IMR-90 (cell line): ENCODE data around the gene H6PD. TPM values are rescaled to one million over a fixed set of nuclear protein-coding genes. Genes with fewer than 3 reads are reported as not detected.

ENCODE experiments used
- ATAC-seq: fragments of 200-7000 bp; cut with Tn5 transposase; 2 replicates; pipeline ENCODE4 v1.9.1; 2020; ENCODE audit warnings: low read depth, mild to moderate bottlenecking, moderate library complexity
- Bru-seq: library from RNA; stranded (reverse); fragments of 400-500 nt; gene quantifications from one replicate; lab custom pipeline; 2021; lab: Mats Ljungman, UMichigan
- BruChase-seq, 2 experiments: library from RNA; stranded (reverse); fragments of 400-500 nt; gene quantifications; one replicate each; lab custom pipeline; 2021; lab: Mats Ljungman, UMichigan
- BruUV-seq: library from RNA; stranded (reverse); fragments of 400-500 nt; replicated peaks from 2 replicates; lab custom pipeline; 2021; lab: Mats Ljungman, UMichigan
- CTCF ChIA-PET: fragments of 300-600 bp; formaldehyde crosslinking; extraction: SDS; loops from one replicate; lab custom pipeline; 2021; ENCODE audit warnings: antibody characterized with exemption; lab: Yijun Ruan, JAX
- POLR2A ChIA-PET: fragments of 300-600 bp; sonication (Branson Sonifier 250); formaldehyde crosslinking; loops from one replicate; lab custom pipeline; 2022; ENCODE audit warnings: antibody characterized with exemption; ENCODE audit not compliant: unreplicated experiment; lab: Charles Lee
- DNase-seq: peaks from one replicate; pipeline ENCODE4 v3.0.0; 2013
- H2AFZ ChIP-seq: replicated peaks from 2 replicates; pipeline ENCODE3; 2013; ENCODE audit warnings: low read length, mild to moderate bottlenecking; ENCODE audit not compliant: poor library complexity
- H2AK5ac ChIP-seq: 2 replicates; pipeline ENCODE4 v1.6.1; 2013; ENCODE audit warnings: low read depth, low read length, inconsistent platforms
- H2AK9ac ChIP-seq: replicated peaks from 2 replicates; pipeline ENCODE3; 2013; ENCODE audit warnings: mild to moderate bottlenecking, low read depth, low read length, moderate library complexity; ENCODE audit not compliant: poor library complexity
- H2BK120ac ChIP-seq: 2 replicates; pipeline ENCODE4 v1.6.1; 2013; ENCODE audit warnings: low read depth, low read length, inconsistent platforms
- H2BK15ac ChIP-seq: 3 replicates; pipeline ENCODE4 v1.6.1; 2013; ENCODE audit warnings: low read depth, low read length, inconsistent platforms
- H2BK20ac ChIP-seq: 2 replicates; pipeline ENCODE4 v1.6.1; 2013; ENCODE audit warnings: low read depth, mild to moderate bottlenecking, inconsistent platforms, low read length, moderate library complexity
- H2BK5ac ChIP-seq: 2 replicates; pipeline ENCODE4 v1.6.1; 2013; ENCODE audit warnings: mild to moderate bottlenecking, low read depth, low read length, inconsistent platforms; ENCODE audit not compliant: poor library complexity, severe bottlenecking
- H3K14ac ChIP-seq: replicated peaks from 2 replicates; pipeline ENCODE4 v1.6.1; 2013; ENCODE audit warnings: low read depth, low read length, inconsistent platforms
- H3K18ac ChIP-seq: 2 replicates; pipeline ENCODE4 v1.6.1; 2013; ENCODE audit warnings: low read depth, low read length, control low read depth
- H3K23ac ChIP-seq: 2 replicates; pipeline ENCODE4 v1.6.1; 2013; ENCODE audit warnings: low read depth, low read length, inconsistent platforms
- H3K27ac ChIP-seq: 2 replicates; pipeline ENCODE4 v1.5.1; 2013; ENCODE audit warnings: mild to moderate bottlenecking, control low read depth, low read length; ENCODE audit not compliant: insufficient read depth
- H3K27me3 ChIP-seq: 2 replicates; pipeline ENCODE4 v1.6.1; 2013; ENCODE audit warnings: low read length; ENCODE audit not compliant: control insufficient read depth, insufficient read depth
- H3K36me3 ChIP-seq: 2 replicates; pipeline ENCODE4 v1.6.1; 2013; ENCODE audit warnings: low read length, mixed read lengths; ENCODE audit not compliant: control insufficient read depth, insufficient read depth
- H3K4ac ChIP-seq: 2 replicates; pipeline ENCODE4 v1.6.1; 2013; ENCODE audit warnings: low read depth, low read length, inconsistent platforms
- H3K4me1 ChIP-seq: 2 replicates; pipeline ENCODE4 v1.6.1; 2013; ENCODE audit warnings: low read length, mixed read lengths; ENCODE audit not compliant: control insufficient read depth, insufficient read depth
- H3K4me2 ChIP-seq: 2 replicates; pipeline ENCODE4 v1.6.1; 2013; ENCODE audit warnings: low read depth, mild to moderate bottlenecking, control low read depth, low read length, moderate library complexity
- H3K4me3 ChIP-seq: 2 replicates; pipeline ENCODE4 v1.5.1; 2013; ENCODE audit warnings: low read depth, mild to moderate bottlenecking, control low read depth, low read length, moderate library complexity; ENCODE audit not compliant: insufficient read depth
- H3K56ac ChIP-seq: 2 replicates; pipeline ENCODE4 v1.6.1; 2013; ENCODE audit warnings: low read length, inconsistent platforms; ENCODE audit not compliant: insufficient read depth; ENCODE audit errors: extremely low read depth
- H3K79me1 ChIP-seq, 2 experiments: 2 replicates each; pipeline ENCODE4 v1.6.1; 2013; ENCODE audit warnings: low read length in 2 of 2, inconsistent platforms in 1 of 2, low read depth in 1 of 2
- H3K9ac ChIP-seq: 2 replicates; pipeline ENCODE4 v1.6.1; 2013; ENCODE audit warnings: low read depth, low read length, control low read depth
- H3K9me1 ChIP-seq: 2 replicates; pipeline ENCODE4 v1.6.1; 2013; ENCODE audit warnings: low read length, inconsistent platforms; ENCODE audit not compliant: insufficient read depth
- H3K9me3 ChIP-seq: 2 replicates; pipeline ENCODE4 v1.6.1; 2013; ENCODE audit warnings: low read length; ENCODE audit not compliant: control insufficient read depth, insufficient read depth
- H4K20me1 ChIP-seq: 2 replicates; pipeline ENCODE4 v1.6.1; 2013; ENCODE audit warnings: low read length, inconsistent platforms; ENCODE audit not compliant: insufficient read depth
- H4K5ac ChIP-seq: 2 replicates; pipeline ENCODE4 v1.6.1; 2013; ENCODE audit warnings: mild to moderate bottlenecking, low read depth, low read length, control low read depth
- H4K8ac ChIP-seq, 2 experiments: 2 replicates each; pipeline ENCODE4 v1.6.1; 2013; ENCODE audit warnings: low read depth in 2 of 2, low read length in 2 of 2, control low read depth in 1 of 2, inconsistent platforms in 1 of 2
- H4K91ac ChIP-seq: 2 replicates; pipeline ENCODE4 v1.6.1; 2013; ENCODE audit warnings: low read depth, low read length, inconsistent platforms; ENCODE audit not compliant: insufficient read depth
- BHLHE40 ChIP-seq: fragments of 150-350 bp; IDR thresholded peaks from 2 replicates; pipeline ENCODE4 v1.6.1; 2016; ENCODE audit warnings: mild to moderate bottlenecking, low read depth, low read length
- CTCF ChIP-seq: conservative IDR thresholded peaks from 2 replicates; pipeline ENCODE4 v1.5.1; 2012; ENCODE audit warnings: mild to moderate bottlenecking, low read depth, low read length, improper control_type of control experiment
- ELK1 ChIP-seq: fragments of 150-350 bp; IDR thresholded peaks from 2 replicates; pipeline ENCODE4 v1.6.1; 2016; ENCODE audit warnings: low read depth, mild to moderate bottlenecking, low read length, moderate library complexity, borderline replicate concordance
- FOS ChIP-seq: fragments of 150-350 bp; IDR thresholded peaks from 2 replicates; pipeline ENCODE4 v1.6.1; 2016; ENCODE audit warnings: low read depth, low read length
- MAFK ChIP-seq: IDR thresholded peaks from 2 replicates; pipeline ENCODE4 v1.6.1; 2012; ENCODE audit warnings: low read depth, low read length, improper control_type of control experiment
- MAZ ChIP-seq: IDR thresholded peaks from 2 replicates; pipeline ENCODE4 v1.6.1; 2012; ENCODE audit warnings: low read depth, mild to moderate bottlenecking, low read length, improper control_type of control experiment, moderate library complexity, borderline replicate concordance
- RAD21 ChIP-seq: IDR thresholded peaks from 2 replicates; pipeline ENCODE4 v1.6.1; 2012; ENCODE audit warnings: low read length, improper control_type of control experiment
- RFX5 ChIP-seq: IDR thresholded peaks from 2 replicates; pipeline ENCODE4 v1.8.0; 2012; ENCODE audit warnings: low read depth, mild to moderate bottlenecking, low read length, moderate library complexity
- USF2 ChIP-seq: fragments of 150-350 bp; IDR thresholded peaks from 2 replicates; pipeline ENCODE4 v1.6.1; 2017; ENCODE audit warnings: mild to moderate bottlenecking, antibody characterized with exemption, low read length, low read depth
- WGBS, 2 experiments: methylation state at CpG; one replicate each; pipeline versions ENCODE4 v1.1.5 to v1.1.7; 2013; ENCODE audit warnings: missing lambda C conversion rate in 2 of 2; ENCODE audit not compliant: insufficient read length in 1 of 2; ENCODE audit errors: extremely low coverage in 2 of 2; 5-methylcytosine and 5-hydroxymethylcytosine counted together
- dilution Hi-C: fragments of 300-500 bp; cut with HindIII; formaldehyde crosslinking; loops from one replicate; pipeline ENCODE4 v1.14.3; 2018; ENCODE audit warnings: low sequenced_read_pairs; ENCODE audit not compliant: unreplicated experiment
- in situ Hi-C: fragments of 300-500 bp; cut with MboI; formaldehyde crosslinking; loops from 3 replicates; pipeline ENCODE4 v1.14.3; 2019; ENCODE audit warnings: low sequenced_read_pairs, inconsistent platforms, mixed read lengths
- intact Hi-C: fragments of 100-400 bp; cut with micrococcal nuclease; formaldehyde crosslinking; loops from 2 replicates; pipeline ENCODE4 v1.10.0; 2022
- long read RNA-seq: library from polyadenylated mRNA; unstranded; transcript quantifications from one replicate; pipeline ENCODE4 v2.0.0, GENCODE V29; 2021; ENCODE audit not compliant: unreplicated experiment
- polyA plus RNA-seq, 3 experiments: library from polyadenylated mRNA; depleted of rRNA; stranded (reverse); fragments of >200 nt; gene quantifications; 2 replicates each; pipeline ENCODE4 v1.2.3, GENCODE V29; 2012; ENCODE audit warnings: low replicate concordance in 1 of 3
- total RNA-seq: library from RNA; depleted of rRNA; stranded (reverse); fragments of >200 nt; gene quantifications from 2 replicates; pipeline ENCODE4 v1.2.3, GENCODE V29; 2012; rRNA removed

H6PD gene
- 8.3 and 9.3 TPM in 2 replicates for total RNA-seq
- 22.1 and 22.7 TPM in 2 replicates for polyA plus RNA-seq (2012; rRNA removed)
- 11.9 and 21.1 TPM in 2 replicates for polyA plus RNA-seq (2012; cell fraction: cytosol; rRNA removed)
- 23.3 and 30.1 TPM in 2 replicates for polyA plus RNA-seq (2012; cell fraction: nucleus; rRNA removed; ENCODE audit: low replicate concordance)
- Bru-seq, nascent RNA = percentile 80 among the genes with signal in this experiment
- BruChase-seq, experiment 1, labeled RNA remaining after a 6-hour chase = percentile 95 among the genes with signal in this experiment
- BruChase-seq, experiment 2, labeled RNA remaining after a 2-hour chase = percentile 94 among the genes with signal in this experiment
- long read RNA-seq, partial matches to known transcripts = 1 of 88 reads
- long read RNA-seq, other reads (novel, unspliced or antisense) = 87 of 88 reads

DNA sequence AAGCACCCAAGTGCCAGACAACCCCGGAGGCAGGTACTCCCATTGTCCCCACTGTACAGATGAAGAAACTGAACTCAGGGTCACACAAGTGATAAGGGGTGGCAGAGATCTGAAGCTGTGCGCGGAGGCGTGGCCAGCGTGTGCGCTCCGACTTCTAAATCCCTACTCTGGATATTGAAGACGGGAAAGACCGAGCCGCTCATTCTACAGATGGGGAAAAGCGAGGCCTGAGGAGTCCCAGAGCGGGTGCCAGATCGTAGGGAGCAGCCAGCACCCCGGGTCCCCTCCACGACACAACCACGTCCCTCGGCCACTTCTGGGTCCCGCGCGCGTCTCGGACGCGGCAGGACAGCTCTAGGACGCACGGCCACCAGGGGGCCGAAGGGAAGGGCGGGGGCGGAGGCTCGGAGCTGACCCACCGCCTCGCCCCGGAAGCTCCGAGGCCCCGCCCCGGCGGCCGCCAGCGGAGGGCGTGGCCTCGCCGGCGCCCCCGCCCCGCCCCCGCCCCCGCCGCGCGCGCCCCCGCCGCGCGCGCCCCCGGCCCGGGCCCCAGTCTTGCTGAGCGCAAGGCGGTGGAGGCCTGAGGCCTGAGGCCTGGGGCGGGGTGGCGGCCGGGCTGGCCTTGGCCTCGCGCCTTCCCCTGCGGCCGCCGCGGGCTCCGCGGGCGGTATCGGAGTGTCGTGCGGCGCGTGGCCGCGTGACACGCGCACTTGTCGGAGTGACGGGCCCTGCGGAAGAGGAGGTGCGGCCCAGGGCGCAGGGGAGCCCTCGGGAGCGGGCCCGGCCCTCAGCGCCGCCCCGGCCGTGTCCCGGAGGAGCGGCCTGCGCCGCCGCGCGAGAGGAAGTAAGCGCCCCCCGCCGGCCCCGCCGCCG lies at the start of gene H6PD:
Gene H6PD (plus strand): TSS at position 552 of the 873 bp plus-strand sequence. CDS start 10,161 bp downstream, outside the sequence.
- Histone ChIP-seq H3K23ac (peak within 1 kb of the TSS; percentile 60; the same call in 1 of the 2 replicates), H3K79me1 (peaks cover 16 to 40% of the 10 kb centered on the region in 2 experiments), H3K9ac (peak within 1 kb of the TSS; percentile 96), H3K9me3 (no peaks in the 10 kb centered on the region), H2BK15ac (peak within 1 kb of the TSS; percentile 5; the same call in 1 of the 3 replicates), H3K4ac (peak within 1 kb of the TSS; percentile 89), H2BK120ac (peak within 1 kb of the TSS; percentile 60), H3K36me3 (peaks cover 2% of the 10 kb centered on the region; the same call in 1 of the 2 replicates), H4K20me1 (no peaks in the 10 kb centered on the region), H2AFZ (peak within 1 kb of the TSS; percentile 94), H3K27me3 (no peaks in the 10 kb centered on the region), H3K27ac (peak within 1 kb of the TSS; percentile 95), H4K5ac (peak within 1 kb of the TSS; percentile 90), H4K8ac (peak within 1 kb of the TSS; percentile 86 to 88), H3K14ac (peak within 1 kb of the TSS; percentile 75), H3K18ac (peak within 1 kb of the TSS; percentile 80), H2BK20ac (peak within 1 kb of the TSS; percentile 11; the same call in 1 of the 2 replicates), H4K91ac (peak within 1 kb of the TSS; percentile 84), H3K56ac (peak within 1 kb of the TSS; percentile 60), H3K4me2 (peak within 1 kb of the TSS; percentile 99), H2AK5ac (peak within 1 kb of the TSS; percentile 95), H3K4me1 (peaks cover 17% of the 10 kb centered on the region), H3K4me3 (peak within 1 kb of the TSS; percentile 95), H2BK5ac (peak within 1 kb of the TSS; percentile 98), H3K9me1 (peaks cover 9% of the 10 kb centered on the region; the same call in 1 of the 2 replicates), H2AK9ac (peak within 1 kb of the TSS; percentile 91)
- intact Hi-C loops (loop anchor here (5.0 kb wide), 1 partner anchor 32 kb away; no protein-coding TSS in a partner anchor), dilution Hi-C loops (no loop called here), in situ Hi-C loops (no loop called here)
- CTCF ChIA-PET = interaction anchor here (0.5 to 1.9 kb wide), 11 partner anchors 9 to 252 kb away, joined by 3 to 8 read pairs (median 4); no protein-coding TSS in a partner anchor
- DNase-seq (peak; percentile 75), ATAC-seq (peak; percentile 92)
- BruUV-seq = no TSS peak
- 4% methylated on average over 28 of the region's 106 CpGs; no CpG with 5 or more reads in 1 of the 2 experiments for WGBS, 2 experiments
- POLR2A ChIA-PET = interaction anchor here (0.6 kb wide), 1 partner anchor 11 kb away, joined by 3 read pairs; no protein-coding TSS in a partner anchor
- no peak for TF ChIP-seq MAFK
- TF ChIP-seq RFX5 = no peak
- peak; percentile 47 for TF ChIP-seq RAD21
- no peak for TF ChIP-seq FOS
- TF ChIP-seq CTCF = peak; percentile 74
- TF ChIP-seq MAZ = peak; percentile 91; the same call in 1 of the 2 replicates
- TF ChIP-seq USF2 = 0 out of 2 replicates have a peak, but pooled peaks have one; percentile 27
- no peak for TF ChIP-seq ELK1
- TF ChIP-seq BHLHE40 = peak; percentile 75
